Gastrocnemius medialis (tissue), 4 donors: ENCODE measurements around the gene SSTR5.

Source experiments
- CTCF ChIP-seq, 5 experiments: fragments of 450-650 bp in 3 of 5; fragments of 200-600 bp in 2 of 5; sonication (generic) in 2 of 5; IDR thresholded peaks in 4 of 5; conservative IDR thresholded peaks in 1 of 5; 1 replicate in 4 of 5; 2 replicates in 1 of 5; pipeline ENCODE4 v1.5.1; 2016 to 2019; ENCODE audit warnings: antibody characterized with exemption in 5 of 5, mild to moderate bottlenecking in 3 of 5, moderate library complexity in 3 of 5
- POLR2A ChIP-seq, 2 donors: fragments of 450-650 bp; IDR thresholded peaks; one replicate each; pipeline ENCODE4 v1.6.1; 2017; ENCODE audit warnings: antibody characterized with exemption in 2 of 2, mild to moderate bottlenecking in 2 of 2, moderate library complexity in 2 of 2

- TF ChIP-seq CTCF (IDR thresholded peaks at IDR 0.05 in 4 of 5, conservative IDR thresholded peaks at IDR 0.05 in 1 of 5) (no peak), POLR2A (IDR thresholded peaks at IDR 0.05) (no peak)
These were observed 22.3 kb downstream of the SSTR5 start for GRCh38 chr16:1094601-1095449.
